AG10803 (cell line): ENCODE measurements around the gene ADAMTS6.

ENCODE experiments used
- DNase-seq: peaks from one replicate; pipeline ENCODE4 v3.0.0; 2010; ENCODE audit warnings: low read depth
- H3K4me3 ChIP-seq: 2 replicates; pipeline ENCODE4 v1.5.1; 2011; ENCODE audit warnings: mild to moderate bottlenecking, low read length, control low read depth
- CTCF ChIP-seq: conservative IDR thresholded peaks from 2 replicates; pipeline ENCODE4 v1.5.1; 2011; ENCODE audit warnings: mild to moderate bottlenecking, low read length, control low read depth, inconsistent platforms

ADAMTS6 gene

DNA sequence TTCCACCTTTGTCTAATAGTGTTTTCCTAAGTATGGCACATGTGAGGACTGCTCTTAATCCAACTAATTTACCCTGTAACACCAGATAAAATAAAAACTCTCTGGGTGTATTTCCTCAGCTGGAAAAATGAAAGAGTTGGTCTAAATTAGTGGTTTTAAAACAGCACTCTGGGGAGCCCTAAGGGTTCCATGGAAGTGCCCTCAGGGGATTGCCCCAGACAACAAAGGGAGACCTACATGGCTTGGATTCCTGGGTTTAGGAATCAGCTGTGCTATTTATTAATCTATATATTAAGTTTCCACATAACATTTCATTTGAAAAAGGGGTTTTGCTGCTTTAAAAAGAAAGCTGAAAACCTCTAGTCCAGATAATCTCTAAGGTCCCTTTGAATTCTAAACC, 20.2 kb downstream of the ADAMTS6 start:
- peak; percentile 18 for DNase-seq
- H3K4me3 ChIP-seq, result no peak overlapping the region
- TF ChIP-seq CTCF, result no peak

DNA sequence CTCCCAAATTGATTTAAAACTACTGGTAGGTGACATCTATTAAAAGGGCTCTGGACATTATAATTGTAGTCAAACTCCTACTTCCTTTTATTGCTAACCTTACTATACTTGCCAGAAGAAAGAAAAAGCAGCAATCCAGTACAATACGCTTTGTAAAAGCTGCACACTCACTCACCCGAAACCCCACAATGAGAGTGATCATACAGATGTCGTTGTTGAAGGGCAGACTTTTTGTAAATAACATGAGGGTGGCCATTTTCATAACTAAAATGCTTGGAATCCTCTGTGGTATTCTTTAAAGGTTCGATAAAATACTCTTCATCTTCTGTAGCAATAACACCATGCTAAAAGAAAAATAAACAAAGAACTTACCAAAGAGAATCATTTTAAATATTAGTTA, 21.7 kb downstream of the ADAMTS6 start:
- DNase-seq, result no peak
- no peak for TF ChIP-seq CTCF
- H3K4me3 ChIP-seq, result no peak overlapping the region

DNA sequence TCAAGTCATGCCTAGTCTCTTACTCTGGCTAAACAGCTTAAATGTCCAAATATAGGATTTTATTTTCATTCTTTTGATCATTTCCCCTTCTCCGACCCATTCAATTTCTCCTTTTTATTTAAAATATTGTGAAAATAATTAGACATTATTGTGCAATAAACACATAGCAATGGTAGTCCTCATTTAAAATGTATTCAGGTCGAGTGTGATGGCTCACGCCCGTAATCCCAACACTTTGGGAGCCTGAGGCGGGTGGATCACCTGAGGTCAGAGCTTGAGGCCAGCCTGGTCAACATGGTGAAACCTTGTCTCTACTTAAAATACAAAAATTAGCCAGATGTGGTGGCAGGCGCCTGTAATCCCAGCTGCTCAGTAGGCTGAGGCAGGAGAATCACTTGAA, 26.7 kb downstream of the ADAMTS6 start:
- TF ChIP-seq CTCF, result no peak
- H3K4me3 ChIP-seq, result no peak overlapping the region
- DNase-seq, result no peak

- no peak for TF ChIP-seq CTCF
- no peak overlapping the region for H3K4me3 ChIP-seq
- peak; percentile 20 for DNase-seq
Measured at GRCh38 chr5:65451436-65451835, 30.3 kb downstream of the ADAMTS6 start.

- H3K4me3 ChIP-seq, result no peak overlapping the region
- no peak for TF ChIP-seq CTCF
- peak; percentile 13 for DNase-seq
Measured at GRCh38 chr5:65446682-65447081, 35.0 kb downstream of the ADAMTS6 start.

GRCh38 chr5:65441800-65442199, 39.9 kb downstream of the ADAMTS6 start:
- TF ChIP-seq CTCF, result no peak
- no peak for DNase-seq
- H3K4me3 ChIP-seq, result no peak overlapping the region

DNA sequence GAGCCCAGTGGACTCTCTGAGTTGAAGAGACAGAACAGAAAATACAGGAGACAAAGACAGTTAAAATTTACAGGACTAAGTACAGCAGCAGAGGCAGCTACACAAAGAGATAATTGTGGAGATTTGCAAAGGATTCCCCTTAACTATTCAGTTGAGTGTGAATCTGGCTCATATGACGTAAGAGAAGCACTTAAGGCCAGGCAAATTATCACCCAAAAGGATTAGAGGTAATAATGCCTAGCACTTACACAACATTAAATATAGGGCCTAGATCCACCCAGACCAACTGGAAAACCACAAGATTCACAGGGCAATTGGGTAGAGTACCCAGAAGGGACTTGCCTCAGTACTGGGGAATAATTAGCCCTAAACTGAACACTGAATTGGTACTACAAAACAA, 41.3 kb downstream of the ADAMTS6 start:
- DNase-seq, result peak; percentile 6
- TF ChIP-seq CTCF, result no peak
- H3K4me3 ChIP-seq, result no peak overlapping the region
